Liver (tissue), 9 donors: ENCODE measurements around the gene SRGAP3. TPM values are rescaled to one million over a fixed set of nuclear protein-coding genes. Genes with fewer than 3 reads are reported as not detected.

Source experiments
- DNase-seq: peaks from one replicate; pipeline ENCODE4 v3.0.0-alpha.2; 2017; ENCODE audit warnings: low spot score
- H3K27ac ChIP-seq, 2 donors: one replicate each; pipeline ENCODE4 v1.7.0; 2013; ENCODE audit warnings: inconsistent platforms in 2 of 2, low read length in 2 of 2, control low read depth in 1 of 2, low read depth in 1 of 2, mild to moderate bottlenecking in 1 of 2
- H3K27me3 ChIP-seq, 4 donors: one replicate each; pipeline versions ENCODE4 v1.6.1 to v1.7.0; 2013; ENCODE audit warnings: low read length in 3 of 4, inconsistent platforms in 1 of 4, mild to moderate bottlenecking in 1 of 4, moderate library complexity in 1 of 4; ENCODE audit not compliant: control insufficient read depth in 4 of 4, insufficient read depth in 4 of 4
- H3K36me3 ChIP-seq, 4 donors: one replicate each; pipeline versions ENCODE4 v1.6.1 to v1.7.0; 2013; ENCODE audit warnings: low read length in 3 of 4, mild to moderate bottlenecking in 3 of 4, low read depth in 1 of 4, moderate library complexity in 1 of 4; ENCODE audit not compliant: control insufficient read depth in 4 of 4, insufficient read depth in 3 of 4
- H3K4me1 ChIP-seq, 4 donors: one replicate each; pipeline versions ENCODE4 v1.6.1 to v1.7.0; 2013; ENCODE audit warnings: low read length in 3 of 4, mild to moderate bottlenecking in 3 of 4, moderate library complexity in 1 of 4; ENCODE audit not compliant: control insufficient read depth in 4 of 4, insufficient read depth in 4 of 4
- H3K4me3 ChIP-seq, 3 donors: one replicate each; pipeline versions ENCODE4 v1.6.1 to v1.7.0; 2013; ENCODE audit warnings: low read length in 3 of 3, control low read depth in 1 of 3, low read depth in 1 of 3, mild to moderate bottlenecking in 1 of 3
- H3K9ac ChIP-seq, 2 donors: one replicate each; pipeline ENCODE4 v1.7.0; 2013; ENCODE audit warnings: low read length in 2 of 2, mild to moderate bottlenecking in 2 of 2, moderate library complexity in 2 of 2, control low read depth in 1 of 2, low read depth in 1 of 2
- H3K9me3 ChIP-seq, 4 donors: one replicate each; pipeline versions ENCODE4 v1.6.1 to v1.7.0; 2013; ENCODE audit warnings: low read length in 3 of 4; ENCODE audit not compliant: control insufficient read depth in 4 of 4
- EGR1 ChIP-seq, 2 donors: IDR thresholded peaks; 2 replicates each; pipeline ENCODE4 v1.6.1; 2016 to 2018; ENCODE audit warnings: antibody characterized with exemption in 2 of 2, low read depth in 2 of 2
- FOXA1 ChIP-seq: IDR thresholded peaks from 2 replicates; pipeline ENCODE4 v1.6.1; 2016; ENCODE audit warnings: antibody characterized with exemption
- FOXA2 ChIP-seq: IDR thresholded peaks from 2 replicates; pipeline ENCODE4 v1.6.1; 2016; ENCODE audit warnings: antibody characterized with exemption
- GABPA ChIP-seq, 2 donors: IDR thresholded peaks in 1 of 2; conservative IDR thresholded peaks in 1 of 2; 2 replicates each; pipeline ENCODE4 v1.6.1; 2016; ENCODE audit warnings: antibody characterized with exemption in 2 of 2, mild to moderate bottlenecking in 1 of 2, moderate library complexity in 1 of 2
- HNF4A ChIP-seq, 2 donors: conservative IDR thresholded peaks; 2 replicates each; pipeline ENCODE4 v1.6.1; 2016; ENCODE audit warnings: antibody characterized with exemption in 2 of 2, mild to moderate bottlenecking in 2 of 2
- HNF4G ChIP-seq: IDR thresholded peaks from 2 replicates; pipeline ENCODE4 v1.6.1; 2016; ENCODE audit warnings: antibody characterized with exemption
- JUND ChIP-seq, 2 donors: IDR thresholded peaks; 2 replicates each; pipeline ENCODE4 v1.6.1; 2016; ENCODE audit warnings: antibody characterized with exemption in 2 of 2
- MAX ChIP-seq: IDR thresholded peaks from 2 replicates; pipeline ENCODE4 v1.6.1; 2016; ENCODE audit warnings: antibody characterized with exemption
- NR2F2 ChIP-seq: IDR thresholded peaks from 2 replicates; pipeline ENCODE4 v1.6.1; 2016; ENCODE audit warnings: antibody characterized with exemption
- RAD21 ChIP-seq, 2 donors: IDR thresholded peaks; 2 replicates each; pipeline ENCODE4 v1.6.1; 2016; ENCODE audit warnings: antibody characterized with exemption in 2 of 2, mild to moderate bottlenecking in 2 of 2
- REST ChIP-seq: IDR thresholded peaks from 2 replicates; pipeline ENCODE4 v1.6.1; 2016; ENCODE audit warnings: antibody characterized with exemption, mild to moderate bottlenecking
- RXRA ChIP-seq, 2 donors: IDR thresholded peaks; 2 replicates each; pipeline ENCODE4 v1.6.1; 2017 to 2018; ENCODE audit warnings: antibody characterized with exemption in 2 of 2, mild to moderate bottlenecking in 1 of 2
- SP1 ChIP-seq: IDR thresholded peaks from 2 replicates; pipeline ENCODE4 v1.6.1; 2018; ENCODE audit warnings: antibody characterized with exemption, mild to moderate bottlenecking
- TAF1 ChIP-seq: conservative IDR thresholded peaks from 2 replicates; pipeline ENCODE4 v1.6.1; 2016; ENCODE audit warnings: antibody characterized with exemption, mild to moderate bottlenecking
- YY1 ChIP-seq: IDR thresholded peaks from 2 replicates; pipeline ENCODE4 v1.6.1; 2016; ENCODE audit warnings: antibody characterized with exemption, mild to moderate bottlenecking
- WGBS: extraction: QIAGEN DNeasy Blood & Tissue Kit; methylation state at CpG from one replicate; pipeline ENCODE4 v1.1.7; 2013; 5-methylcytosine and 5-hydroxymethylcytosine counted together
- polyA plus RNA-seq, 2 donors: library from polyadenylated mRNA; stranded (reverse) in 1 of 2; unstranded in 1 of 2; fragments of 200-250 nt in 1 of 2; fragments of >200 nt in 1 of 2; fragmentation: Nextera tagmentation in 1 of 2; extraction: Ambion mirVana in 1 of 2; gene quantifications; one replicate each; pipeline versions ENCODE4 v1.2.1 to v1.2.3, GENCODE V29; 2013 to 2015
- total RNA-seq, 2 donors: library from RNA; depleted of rRNA; stranded (reverse); fragments of >200 nt; gene quantifications; one replicate each; pipeline ENCODE4 v1.2.3, GENCODE V29; 2014
- TF ChIP-seq, protein P1 (sequence below): IDR thresholded peaks from 2 replicates; pipeline ENCODE4 v1.6.1; 2016; ENCODE audit warnings: antibody characterized with exemption
- TF ChIP-seq, protein P2 (sequence below): fragments of 150-350 bp; IDR thresholded peaks from 2 replicates; pipeline ENCODE4 v1.5.1; 2017; ENCODE audit warnings: improper control_type of control experiment, low read depth, low read length; ENCODE audit not compliant: missing input control
- TF ChIP-seq, protein P3 (sequence below): IDR thresholded peaks from 2 replicates; pipeline ENCODE4 v1.6.1; 2016; ENCODE audit warnings: antibody characterized with exemption
- donor health status: healthy.
- donor health status: healthy.
- donor health status: healthy.
- donor health status: healthy.
- donor health status: healthy.

Gene SRGAP3
- total and polyA plus RNA-seq, 4 donors, result 0.61 to 4.2 (median 1.6) TPM

- H3K36me3 ChIP-seq, result no peaks in the 10 kb centered on the region
- H3K27ac ChIP-seq, result no peak overlapping the region
- TF ChIP-seq RXRA (IDR thresholded peaks at IDR 0.05), result no peak
- no peak for TF ChIP-seq NR2F2
- TF ChIP-seq, protein P1, sequence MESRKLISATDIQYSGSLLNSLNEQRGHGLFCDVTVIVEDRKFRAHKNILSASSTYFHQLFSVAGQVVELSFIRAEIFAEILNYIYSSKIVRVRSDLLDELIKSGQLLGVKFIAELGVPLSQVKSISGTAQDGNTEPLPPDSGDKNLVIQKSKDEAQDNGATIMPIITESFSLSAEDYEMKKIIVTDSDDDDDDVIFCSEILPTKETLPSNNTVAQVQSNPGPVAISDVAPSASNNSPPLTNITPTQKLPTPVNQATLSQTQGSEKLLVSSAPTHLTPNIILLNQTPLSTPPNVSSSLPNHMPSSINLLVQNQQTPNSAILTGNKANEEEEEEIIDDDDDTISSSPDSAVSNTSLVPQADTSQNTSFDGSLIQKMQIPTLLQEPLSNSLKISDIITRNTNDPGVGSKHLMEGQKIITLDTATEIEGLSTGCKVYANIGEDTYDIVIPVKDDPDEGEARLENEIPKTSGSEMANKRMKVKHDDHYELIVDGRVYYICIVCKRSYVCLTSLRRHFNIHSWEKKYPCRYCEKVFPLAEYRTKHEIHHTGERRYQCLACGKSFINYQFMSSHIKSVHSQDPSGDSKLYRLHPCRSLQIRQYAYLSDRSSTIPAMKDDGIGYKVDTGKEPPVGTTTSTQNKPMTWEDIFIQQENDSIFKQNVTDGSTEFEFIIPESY, result no peak
- TF ChIP-seq EGR1 (IDR thresholded peaks at IDR 0.05; ENCODE audit: low read depth in 2 of 2), result no peak
- TF ChIP-seq TAF1, result no peak
- TF ChIP-seq RAD21 (IDR thresholded peaks at IDR 0.05), result no peak
- TF ChIP-seq FOXA1, result no peak
- no peak for TF ChIP-seq SP1
- no peak for TF ChIP-seq HNF4G
- TF ChIP-seq JUND (IDR thresholded peaks at IDR 0.05), result no peak
- no peak for TF ChIP-seq YY1
- TF ChIP-seq, protein P2, sequence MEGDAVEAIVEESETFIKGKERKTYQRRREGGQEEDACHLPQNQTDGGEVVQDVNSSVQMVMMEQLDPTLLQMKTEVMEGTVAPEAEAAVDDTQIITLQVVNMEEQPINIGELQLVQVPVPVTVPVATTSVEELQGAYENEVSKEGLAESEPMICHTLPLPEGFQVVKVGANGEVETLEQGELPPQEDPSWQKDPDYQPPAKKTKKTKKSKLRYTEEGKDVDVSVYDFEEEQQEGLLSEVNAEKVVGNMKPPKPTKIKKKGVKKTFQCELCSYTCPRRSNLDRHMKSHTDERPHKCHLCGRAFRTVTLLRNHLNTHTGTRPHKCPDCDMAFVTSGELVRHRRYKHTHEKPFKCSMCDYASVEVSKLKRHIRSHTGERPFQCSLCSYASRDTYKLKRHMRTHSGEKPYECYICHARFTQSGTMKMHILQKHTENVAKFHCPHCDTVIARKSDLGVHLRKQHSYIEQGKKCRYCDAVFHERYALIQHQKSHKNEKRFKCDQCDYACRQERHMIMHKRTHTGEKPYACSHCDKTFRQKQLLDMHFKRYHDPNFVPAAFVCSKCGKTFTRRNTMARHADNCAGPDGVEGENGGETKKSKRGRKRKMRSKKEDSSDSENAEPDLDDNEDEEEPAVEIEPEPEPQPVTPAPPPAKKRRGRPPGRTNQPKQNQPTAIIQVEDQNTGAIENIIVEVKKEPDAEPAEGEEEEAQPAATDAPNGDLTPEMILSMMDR, result no peak
- TF ChIP-seq, protein P3, sequence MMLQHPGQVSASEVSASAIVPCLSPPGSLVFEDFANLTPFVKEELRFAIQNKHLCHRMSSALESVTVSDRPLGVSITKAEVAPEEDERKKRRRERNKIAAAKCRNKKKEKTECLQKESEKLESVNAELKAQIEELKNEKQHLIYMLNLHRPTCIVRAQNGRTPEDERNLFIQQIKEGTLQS, result no peak
- no peak for TF ChIP-seq FOXA2
- no peak for TF ChIP-seq REST
- no peak for TF ChIP-seq HNF4A (conservative IDR thresholded peaks at IDR 0.05)
- TF ChIP-seq MAX, result no peak
- no peak for TF ChIP-seq GABPA (IDR thresholded peaks at IDR 0.05 in 1 of 2, conservative IDR thresholded peaks at IDR 0.05 in 1 of 2)
- no peaks in the 10 kb centered on the region for H3K4me1 ChIP-seq
- H3K4me3 ChIP-seq, result no peak overlapping the region
- no peaks in the 10 kb centered on the region for H3K27me3 ChIP-seq
- H3K9me3 ChIP-seq, result no peaks in the 10 kb centered on the region
- H3K9ac ChIP-seq, result no peak overlapping the region
- DNase-seq, result no peak
- WGBS, result 92% methylated on average over 4 of the region's 4 CpGs
Observed at GRCh38 chr3:9161298-9161697, 88.1 kb downstream of the SRGAP3 start.
